ENCODE measurements around the gene INO80C.
"Not testable (repeated sequence)": the region's sequence is repeated elsewhere in the genome, so short reads cannot be mapped to it uniquely, and the experiment has no call there.

INO80C gene

DNA sequence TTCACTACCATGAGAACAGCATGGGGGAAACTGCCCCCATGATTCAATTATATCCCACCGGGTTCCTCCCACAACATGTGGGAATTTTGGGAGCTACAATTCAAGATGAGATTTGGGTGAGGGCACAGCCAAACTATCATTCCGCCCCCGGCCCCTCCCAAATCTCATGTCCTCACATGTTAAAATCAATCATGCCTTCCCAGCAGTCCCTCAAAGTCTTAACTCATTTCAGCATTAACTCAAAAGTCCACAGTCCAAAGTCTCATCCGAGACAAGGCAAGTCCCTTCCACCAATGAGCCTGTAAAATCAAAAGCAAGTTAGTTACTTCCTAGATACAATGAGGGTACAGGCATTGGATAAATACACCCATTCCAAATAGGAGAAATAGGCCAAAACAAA is 10.2 kb downstream of the INO80C start:
- DNase-seq = not testable (repeated sequence)

DNA sequence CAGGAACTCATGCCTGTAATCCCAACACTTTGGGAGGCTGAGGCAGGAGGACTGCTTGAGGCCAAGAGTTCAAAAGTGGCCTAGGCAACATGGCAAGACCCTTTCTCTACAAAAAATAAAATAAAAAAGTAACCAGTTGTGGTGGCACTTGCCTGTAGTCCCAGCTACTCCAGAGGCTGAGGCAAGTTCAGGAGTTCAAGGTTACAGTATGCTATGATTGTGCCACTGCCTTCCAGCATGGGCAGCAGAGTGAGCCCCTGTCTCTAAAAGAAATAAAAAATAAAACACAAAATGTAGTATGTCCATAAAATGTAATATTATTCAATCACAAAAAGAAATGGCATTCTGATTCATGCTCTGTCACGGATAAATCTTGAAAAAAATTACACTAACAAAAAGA is 11.9 kb downstream of the INO80C start:
- DNase-seq = no peak

DNA sequence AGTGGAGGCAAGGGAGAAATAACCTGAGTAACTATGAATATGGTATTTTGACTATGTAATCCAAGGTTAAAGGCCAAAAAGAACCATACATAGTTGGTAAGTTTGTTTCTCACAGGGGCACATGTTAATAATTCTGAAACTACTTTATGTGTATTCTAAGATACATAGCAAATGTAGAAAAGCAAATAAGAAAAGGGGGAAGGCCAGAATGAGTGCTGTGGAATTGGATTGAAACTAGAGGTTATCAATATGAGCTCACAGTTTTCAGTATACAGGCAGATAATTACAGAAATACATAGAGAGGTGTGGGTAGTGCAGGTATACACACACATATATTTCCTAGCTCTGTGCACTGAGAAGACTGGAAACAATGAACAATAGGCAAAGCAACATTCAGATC is 13.7 kb downstream of the INO80C start:
- no peak for DNase-seq

DNA sequence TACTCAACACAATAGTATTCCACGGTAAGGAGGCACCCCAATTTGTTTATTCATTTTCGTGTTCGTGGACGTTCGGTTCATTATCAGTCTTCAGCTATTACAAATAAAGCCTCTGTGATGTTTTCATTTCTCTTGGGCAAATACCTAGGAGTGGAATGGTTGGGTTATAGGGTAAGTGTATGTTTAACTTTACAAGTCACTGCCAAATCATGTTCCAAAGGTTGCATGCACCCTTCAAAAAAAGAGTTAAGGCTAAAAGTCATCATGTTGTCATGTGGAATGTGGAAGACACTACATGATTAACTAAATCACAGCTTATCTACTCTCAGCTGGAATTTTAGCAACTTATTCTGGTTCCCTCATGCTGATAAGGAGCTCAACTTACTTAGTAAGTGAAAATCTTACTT is 15.8 kb downstream of the INO80C start:
- no peak for DNase-seq

DNA sequence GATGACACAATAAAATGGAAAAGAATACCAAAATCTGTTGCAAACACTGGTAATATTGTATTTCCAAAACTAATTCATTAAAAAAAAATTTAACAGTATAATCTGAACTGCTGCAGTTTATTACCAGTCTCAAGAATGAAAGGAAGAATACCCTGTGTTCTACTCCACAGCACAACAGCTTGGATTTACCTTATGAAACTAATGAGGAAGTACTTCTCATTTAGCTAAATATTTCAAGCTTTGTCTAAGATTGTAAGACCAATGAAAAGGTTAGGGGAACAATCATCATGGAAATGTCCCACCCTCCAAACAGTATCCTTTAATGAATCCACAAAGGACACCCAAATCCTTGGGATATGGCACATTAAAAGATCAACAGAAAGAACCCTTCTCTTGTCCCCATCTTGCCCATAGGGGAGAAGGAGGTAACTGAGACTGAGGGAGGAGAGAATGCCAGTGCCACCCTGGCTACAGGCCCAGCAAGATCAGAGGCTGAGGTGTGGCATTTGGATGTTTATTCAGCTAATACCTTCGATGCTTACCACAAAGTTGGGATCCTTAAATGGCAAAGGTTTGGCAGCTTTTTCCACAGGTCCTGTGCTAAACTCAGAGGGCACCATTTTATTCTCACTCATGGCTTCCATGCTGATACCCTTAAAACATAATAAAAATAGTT is 17.7 kb downstream of the INO80C start:
- DNase-seq = no peak

DNA sequence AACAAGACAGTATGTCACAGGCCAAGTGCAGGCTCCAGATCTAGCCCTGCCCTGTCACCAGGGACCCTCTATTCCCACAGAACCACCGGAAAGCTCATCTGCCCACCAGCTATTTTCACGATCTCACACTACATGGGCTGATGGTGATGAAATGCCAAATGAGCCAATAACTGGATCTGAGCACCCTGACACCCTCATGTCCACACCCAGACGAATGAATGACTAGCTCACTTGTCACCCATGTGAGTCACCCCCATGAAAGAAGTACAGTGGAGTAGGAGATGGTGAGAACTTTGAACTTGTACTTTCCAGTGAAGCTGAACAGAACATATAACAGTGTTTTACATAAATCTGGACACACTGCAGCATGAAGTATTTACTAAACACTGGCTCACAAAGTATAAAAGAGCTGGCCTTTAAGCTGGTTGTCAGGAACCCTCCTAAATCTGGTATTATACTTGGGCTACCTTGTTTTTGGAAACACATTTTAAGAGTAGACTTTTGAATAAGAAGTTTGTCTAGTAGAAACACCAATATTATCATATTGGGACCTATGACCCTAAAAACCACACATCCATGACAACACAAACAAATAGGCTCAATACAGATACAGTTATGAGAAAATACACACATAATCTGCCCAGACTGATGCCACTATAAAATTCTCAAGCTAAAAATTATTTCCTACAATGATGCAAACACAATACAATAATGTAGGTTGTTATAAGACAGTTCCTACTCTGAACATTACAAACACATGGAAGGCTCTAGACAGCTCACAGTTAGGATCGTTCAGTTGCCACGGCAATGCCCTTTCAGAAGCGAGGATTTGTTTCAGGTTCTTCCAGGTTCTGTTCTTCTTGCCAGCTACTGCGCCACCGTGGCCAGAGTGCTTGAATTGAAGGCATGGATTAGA is 19.0 kb downstream of the INO80C start:
- no peak for DNase-seq

DNA sequence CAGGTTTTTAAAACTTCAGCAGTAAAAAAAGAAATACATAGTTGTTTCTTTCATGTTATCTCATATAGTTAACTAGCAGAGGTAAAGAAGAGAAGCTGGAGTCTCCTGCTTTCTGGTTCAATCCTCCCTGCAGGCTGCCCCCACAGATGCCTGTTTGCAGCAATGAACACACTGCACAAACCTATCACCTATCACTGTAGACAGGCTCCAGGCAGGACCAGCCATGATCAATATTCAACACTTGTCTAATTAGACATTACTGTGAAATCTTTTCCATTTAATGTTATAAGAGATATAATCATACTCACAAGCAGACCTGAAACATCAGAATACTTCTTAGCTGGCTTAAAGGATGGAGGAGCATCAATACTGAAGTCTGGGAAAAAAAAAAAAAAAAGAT is 19.8 kb downstream of the INO80C start:
- DNase-seq = no peak

DNA sequence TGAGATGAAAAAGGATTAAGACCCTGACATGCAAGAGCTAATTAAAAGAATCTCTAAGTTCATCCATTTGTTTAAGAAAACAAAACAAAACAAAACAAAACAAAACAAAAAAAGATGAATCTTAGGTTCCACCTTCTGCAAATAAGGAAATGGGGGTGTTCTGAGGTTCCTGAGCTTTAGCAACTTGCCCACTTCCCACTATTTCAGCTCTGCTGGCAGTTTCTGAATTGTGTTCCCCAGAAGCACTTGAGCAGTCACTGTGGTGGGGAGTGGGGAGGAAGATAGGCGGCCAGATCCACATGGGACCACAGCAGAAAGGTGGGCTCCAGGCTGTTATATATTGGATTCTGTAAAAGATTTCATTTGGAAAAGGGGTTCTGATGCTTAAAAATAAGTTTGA is 20.3 kb downstream of the INO80C start:
- DNase-seq = no peak

DNA sequence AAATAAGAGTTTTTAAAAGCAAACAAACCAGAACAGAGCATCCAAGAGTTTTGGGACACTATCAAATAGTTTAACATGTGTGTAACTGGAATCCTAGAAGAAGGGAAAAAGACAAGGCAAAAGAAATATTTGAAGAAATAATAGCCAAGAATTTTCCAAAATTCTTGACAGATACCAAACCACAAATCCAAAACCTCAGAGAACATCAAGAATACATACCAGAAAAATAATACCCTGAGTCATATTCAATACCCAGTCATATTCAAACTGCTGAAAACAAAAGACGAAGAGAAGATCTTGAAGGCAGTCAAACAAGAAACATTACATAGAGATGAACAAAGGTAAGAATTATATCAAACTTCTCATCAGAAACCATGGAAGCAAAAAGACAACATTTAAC is 22.9 kb downstream of the INO80C start:
- no peak for DNase-seq

DNA sequence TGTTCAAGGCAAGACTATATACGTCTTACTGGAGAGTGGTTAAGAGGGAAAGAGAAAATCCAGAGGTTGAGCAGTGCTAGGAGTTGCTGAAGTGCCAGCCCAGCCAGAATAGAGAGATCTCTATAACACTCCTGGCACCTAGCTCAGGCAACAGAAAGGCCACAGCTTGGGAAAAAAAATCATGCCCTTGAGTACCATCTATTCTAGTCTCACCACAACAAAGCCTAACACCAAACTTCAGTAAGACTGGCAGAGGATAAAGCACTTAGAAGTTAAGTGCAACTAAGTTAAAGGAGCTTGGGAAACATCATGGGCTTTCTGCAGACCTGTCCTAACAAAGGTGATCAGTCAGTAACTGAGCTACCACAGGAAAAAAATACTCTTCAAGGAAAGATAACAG is 24.2 kb downstream of the INO80C start:
- no peak for DNase-seq

DNA sequence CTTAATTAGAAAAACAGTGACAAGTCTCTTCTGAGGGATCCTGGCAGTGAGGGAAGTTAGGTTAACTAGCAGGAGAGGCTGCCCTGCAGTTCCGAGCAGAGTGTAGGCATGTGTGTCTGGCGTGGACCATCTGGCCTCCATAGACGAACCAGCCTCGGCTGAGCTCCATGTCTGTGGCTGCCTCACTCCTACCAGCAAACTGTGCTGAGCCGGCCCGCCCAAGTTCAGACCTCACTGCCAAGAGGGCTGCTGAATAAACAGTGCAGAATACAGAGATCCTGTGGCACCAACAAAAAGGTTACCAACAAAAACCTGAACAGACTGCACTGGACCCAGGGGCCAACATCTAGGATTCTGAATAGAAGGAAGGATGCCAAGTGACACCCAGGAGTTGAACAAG is 27.3 kb downstream of the INO80C start:
- no peak for DNase-seq

DNA sequence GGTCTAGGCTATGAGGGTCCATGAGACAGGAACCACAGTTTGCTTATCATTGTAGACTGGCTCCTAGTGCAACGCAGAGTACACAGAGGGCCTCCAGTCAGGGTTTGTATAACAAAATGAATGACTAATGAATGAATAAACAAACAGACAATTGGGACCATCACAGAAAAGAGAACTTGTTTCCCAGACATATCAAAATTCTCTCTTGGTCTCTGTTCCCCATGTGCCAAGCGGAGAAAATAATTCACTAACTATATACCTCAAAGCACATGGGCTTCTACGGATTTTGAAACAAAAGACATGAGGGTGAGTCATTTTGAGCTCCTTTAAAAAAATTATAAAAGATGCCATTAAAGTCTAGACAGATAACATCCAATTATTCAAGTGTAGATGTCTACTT is 28.0 kb downstream of the INO80C start:
- DNase-seq = no peak

DNA sequence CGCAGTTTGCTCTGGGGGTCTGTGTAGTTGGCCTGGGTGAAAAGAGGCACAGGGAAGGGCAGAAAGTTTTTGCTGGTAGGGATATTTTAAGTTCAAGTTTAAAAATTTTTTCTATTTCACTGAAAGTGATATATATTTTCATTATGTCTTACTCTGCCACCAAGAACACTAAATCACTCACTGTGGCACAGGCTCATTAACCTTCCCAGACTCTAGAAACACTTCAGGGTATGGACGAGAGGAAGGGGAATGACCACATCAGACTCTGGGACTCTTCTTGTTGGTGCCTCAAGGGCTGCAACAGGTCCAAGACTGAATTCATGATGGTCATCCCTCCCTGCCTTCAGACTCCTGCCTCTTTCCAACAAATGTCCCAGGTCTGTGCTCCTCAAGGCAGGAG is 29.0 kb downstream of the INO80C start:
- DNase-seq = no peak

DNA sequence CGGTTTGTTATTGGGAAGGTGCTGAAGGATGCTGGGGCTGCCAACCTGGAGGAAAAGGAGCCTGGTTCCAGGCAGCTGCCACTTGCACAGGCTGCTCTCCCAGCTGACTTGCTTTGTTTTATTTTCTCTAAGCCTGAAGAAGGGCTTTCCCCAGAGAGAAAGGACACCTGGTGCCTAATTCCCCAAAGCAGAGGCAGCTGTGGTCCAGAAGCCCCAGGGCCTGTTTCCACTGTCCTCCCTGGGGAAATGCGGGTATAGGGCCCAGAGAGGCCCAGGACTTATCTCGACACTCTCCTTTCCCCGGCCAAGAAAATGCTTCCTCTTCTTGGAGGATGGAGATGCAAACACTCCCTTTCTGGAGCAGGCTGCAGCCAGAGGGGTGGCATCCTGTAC is 30.1 kb downstream of the INO80C start:
- no peak for DNase-seq

DNA sequence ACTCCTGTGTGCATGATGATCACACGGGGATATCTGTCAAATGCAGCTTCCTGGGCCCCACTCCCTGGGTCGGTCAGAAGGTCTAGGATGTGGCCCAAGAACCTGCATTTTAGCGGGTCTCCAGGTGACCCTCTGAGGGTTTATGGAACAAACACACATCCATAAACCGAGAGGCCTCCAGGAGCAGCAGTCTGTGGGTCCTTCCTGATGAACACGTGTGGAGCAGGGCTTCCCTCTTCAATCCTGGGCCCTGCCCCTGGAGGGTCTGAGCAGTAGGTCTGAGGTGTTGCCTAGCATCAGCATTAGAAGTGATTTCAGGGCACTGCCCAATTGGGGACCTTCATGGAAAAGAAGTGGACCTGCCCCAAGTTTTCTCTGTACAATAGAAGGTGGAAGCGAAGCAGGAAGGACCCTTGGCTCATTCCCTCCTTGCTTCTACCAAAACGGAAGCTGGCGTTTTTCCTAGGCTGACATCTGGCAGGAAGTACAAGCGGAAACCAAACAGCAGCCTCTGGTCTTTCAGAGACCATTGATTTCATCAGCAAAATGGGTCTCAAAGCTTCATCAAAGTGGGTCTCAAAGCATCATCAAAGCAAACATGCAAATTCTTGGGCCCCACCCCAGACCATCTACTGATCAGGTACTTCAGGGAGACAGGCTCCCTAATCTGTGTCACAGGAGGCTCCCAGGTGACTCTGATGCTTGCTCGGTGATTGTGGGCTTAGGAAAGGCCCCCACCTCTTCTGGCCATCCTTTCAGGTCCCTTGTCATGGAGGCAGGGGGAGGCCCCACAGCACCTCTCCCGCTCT is 30.7 kb downstream of the INO80C start:
- DNase-seq = no peak

DNA sequence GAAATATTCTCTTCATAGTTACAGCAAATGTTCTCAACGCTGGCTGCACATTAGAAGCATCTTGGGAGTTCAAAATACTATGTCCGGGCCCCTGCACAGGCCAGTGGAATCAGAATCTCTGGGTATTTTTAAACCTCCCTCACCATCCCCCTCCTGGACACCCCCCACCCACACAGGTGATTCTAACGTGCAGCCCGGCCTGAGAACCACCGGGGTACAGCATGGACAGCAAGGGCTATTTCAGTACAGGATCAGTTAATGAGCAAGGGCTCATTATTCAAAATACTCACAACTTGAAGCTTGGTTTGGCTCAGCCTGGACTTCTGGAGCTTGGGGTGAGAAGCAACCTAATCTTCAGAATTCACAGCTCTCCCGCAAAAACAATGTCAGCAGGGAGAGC is 31.4 kb downstream of the INO80C start:
- DNase-seq = no peak

DNA sequence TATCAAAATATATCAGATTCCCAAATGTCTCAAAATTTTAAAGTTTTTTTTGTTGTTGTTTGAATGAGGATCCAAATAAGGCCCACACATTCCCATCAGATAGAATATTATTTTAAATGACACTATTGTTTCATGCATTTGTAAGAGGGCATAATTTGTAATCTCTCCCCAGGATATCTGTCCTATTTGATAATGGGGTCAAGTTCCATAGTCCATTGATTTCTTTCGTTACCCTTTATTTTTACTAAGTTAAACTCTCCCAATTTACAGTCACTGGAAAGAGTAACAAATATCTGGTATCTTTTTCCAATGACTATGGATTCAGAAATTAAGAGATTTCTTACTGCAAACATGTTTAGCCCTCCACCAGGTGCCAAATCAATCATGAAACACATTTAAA is 32.4 kb downstream of the INO80C start:
- no peak for DNase-seq

DNA sequence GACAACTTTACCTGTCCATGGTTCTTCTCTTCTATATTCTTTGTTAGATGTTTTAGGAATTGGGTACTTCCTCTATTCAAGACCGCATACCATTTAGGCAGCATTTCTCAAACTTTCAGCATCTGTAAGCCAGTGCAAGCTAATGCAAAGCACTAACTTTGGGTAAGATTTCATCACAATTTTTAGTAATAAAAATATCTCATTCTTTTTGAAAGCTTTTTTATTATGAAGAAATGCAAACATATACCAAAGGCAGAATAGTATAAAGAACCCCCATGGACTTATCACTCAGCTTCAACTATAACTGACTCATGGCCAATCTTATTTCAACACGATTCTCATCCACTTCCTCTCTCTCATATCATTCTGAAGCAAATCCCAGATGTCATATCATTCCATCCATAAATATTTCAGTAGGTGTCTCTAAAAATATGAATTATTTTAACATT is 32.9 kb downstream of the INO80C start:
- no peak for DNase-seq

DNA sequence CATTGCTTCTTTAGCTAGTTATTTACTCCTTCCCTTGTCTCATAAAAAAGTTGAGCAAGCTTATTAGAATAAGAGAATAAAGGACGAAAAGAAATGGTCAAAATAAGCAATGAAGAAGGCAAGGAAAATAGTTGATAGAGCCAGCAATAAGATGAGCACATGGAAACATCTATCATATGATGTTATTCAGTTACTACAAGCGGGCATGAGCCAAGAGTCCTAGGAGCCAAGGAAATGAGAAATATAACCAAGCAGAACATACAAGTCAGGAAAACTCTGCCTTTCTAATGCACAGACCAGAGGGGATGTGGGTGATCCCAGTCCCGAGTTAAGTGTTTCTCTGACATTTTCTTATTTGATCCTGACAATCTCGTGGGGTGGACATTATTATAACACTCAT is 33.9 kb downstream of the INO80C start:
- DNase-seq = no peak

DNA sequence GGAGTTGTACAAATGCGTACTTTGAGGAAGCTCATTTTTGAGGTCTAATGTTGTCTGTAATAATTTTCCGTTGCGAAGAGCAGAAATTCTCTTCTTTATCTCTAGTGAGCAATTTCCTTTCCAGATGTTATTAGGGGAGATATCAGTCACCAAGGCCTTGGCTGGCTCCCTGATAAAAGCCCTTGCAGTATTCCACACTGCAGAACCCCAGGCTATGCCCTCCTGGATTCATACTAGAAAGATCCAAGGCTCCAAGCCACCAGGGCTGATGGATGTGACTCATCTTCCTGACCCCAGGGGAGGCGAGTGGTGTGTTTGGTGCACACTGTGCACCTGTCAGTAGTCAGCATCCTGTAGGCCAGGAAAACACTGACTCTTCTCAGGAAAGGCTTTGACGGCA is 34.7 kb downstream of the INO80C start:
- DNase-seq = no peak

DNA sequence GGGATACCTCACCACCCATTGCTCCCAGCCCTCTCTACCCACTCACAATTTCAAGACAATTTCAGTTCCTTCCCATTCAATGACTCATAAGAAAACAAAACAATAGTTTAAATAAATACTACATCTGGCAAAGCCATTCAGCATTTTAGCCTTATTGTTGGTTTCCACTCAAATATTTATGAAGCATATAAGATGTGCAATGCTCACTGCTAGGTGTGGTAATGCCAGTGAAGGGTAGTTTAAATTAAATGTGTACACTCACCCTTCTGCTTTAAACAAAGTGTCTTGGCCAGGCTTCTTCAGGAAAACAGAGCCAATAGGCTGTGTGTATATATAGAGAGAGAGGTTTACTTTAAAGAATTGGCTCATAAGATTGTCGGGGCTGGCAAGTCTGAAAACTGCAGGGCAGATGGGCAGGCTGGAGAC is 37.0 kb downstream of the INO80C start:
- no peak for DNase-seq

DNA sequence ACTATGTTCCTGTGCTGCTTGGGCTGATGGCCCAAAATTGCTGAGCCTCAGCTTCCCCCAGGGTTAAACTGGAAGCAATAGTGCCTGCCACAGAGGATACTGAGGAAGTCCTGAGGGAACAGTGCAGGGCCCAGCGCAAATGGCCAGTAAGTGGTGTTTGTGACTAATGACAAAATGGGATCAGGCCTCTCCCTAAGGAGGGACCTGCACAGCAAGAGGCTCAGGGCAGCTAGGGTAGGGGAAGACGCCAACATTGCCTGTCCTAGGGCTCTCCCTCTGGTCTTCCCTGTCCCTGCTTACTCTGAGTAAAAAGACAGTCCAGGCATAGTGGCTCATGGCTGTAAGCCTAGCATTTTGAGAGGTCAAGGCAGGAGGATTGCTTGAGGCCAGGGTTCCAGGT is 37.8 kb downstream of the INO80C start:
- no peak for DNase-seq

DNA sequence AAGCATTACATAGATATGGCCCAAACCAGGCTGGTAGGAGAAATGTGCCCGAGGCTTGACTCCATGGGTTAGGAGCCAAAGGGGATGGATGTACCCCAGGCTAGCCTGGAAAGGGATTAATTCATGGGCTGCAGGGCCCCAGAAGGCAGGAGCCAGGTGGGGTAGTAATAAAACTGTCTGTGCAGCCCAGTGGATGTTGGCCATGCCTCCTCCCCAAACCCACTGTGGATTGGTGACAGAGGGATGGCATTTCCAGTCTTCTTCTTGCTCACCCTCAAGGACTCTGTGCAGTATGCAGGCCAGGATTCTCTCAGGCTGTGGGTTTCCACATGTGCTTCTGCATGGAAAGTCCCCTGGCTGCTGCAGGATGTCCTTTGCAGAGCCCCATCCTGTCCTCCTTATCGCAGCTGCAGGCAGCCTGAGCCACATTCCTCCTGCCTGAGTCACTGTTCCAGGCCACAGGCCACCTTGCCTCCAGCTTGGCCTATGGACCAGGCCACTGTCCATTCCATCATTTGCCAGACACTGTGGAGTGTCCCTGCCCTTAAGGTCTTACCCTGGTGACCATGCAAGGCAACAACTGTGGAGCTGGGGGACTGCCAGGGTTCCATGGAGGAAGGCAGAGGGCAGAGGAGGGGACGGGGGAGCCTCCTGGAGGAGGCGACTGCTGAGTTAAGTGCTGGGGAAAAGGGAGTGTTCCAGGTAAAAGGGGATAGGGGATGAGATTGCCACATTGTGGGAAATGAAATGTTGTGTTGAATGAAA is 38.9 kb downstream of the INO80C start:
- no peak for DNase-seq

Data from central memory CD4-positive, alpha-beta T cell (primary cell).